Brain microvascular endothelial cell (primary cell): ENCODE data around the gene LAMB1.
"Not testable (repeated sequence)": the region's sequence is repeated elsewhere in the genome, so short reads cannot be mapped to it uniquely, and the experiment has no call there.

Source experiments
- DNase-seq: peaks from one replicate; pipeline ENCODE4 v3.0.0-alpha.2; 2020
- H3K27ac ChIP-seq: fragments of 250-450 bp; sonication (Bioruptor Pico); 2 replicates; pipeline ENCODE4 v1.5.1; 2020; ENCODE audit warnings: mild to moderate bottlenecking, moderate library complexity
- H3K27me3 ChIP-seq: fragments of 250-450 bp; sonication (Bioruptor Pico); replicated peaks from 2 replicates; pipeline ENCODE4 v1.5.1; 2020; ENCODE audit warnings: mild to moderate bottlenecking
- H3K36me3 ChIP-seq: fragments of 250-450 bp; sonication (Bioruptor Pico); replicated peaks from 2 replicates; pipeline ENCODE4 v1.5.1; 2020; ENCODE audit warnings: mild to moderate bottlenecking
- H3K4me3 ChIP-seq: 2 replicates; pipeline ENCODE4 v1.5.1; 2011; ENCODE audit warnings: low read depth, mild to moderate bottlenecking, control low read depth, low read length, moderate library complexity
- in situ Hi-C: cut with HindIII; loops from 2 replicates; pipeline ENCODE4 v1.10.0; 2017; ENCODE audit warnings: low sequenced_read_pairs, low pct_ligation_motif_present
- TF ChIP-seq, protein P1 (sequence below): IDR thresholded peaks from 2 replicates; pipeline ENCODE4 v1.5.1; 2011; ENCODE audit warnings: low read depth, mild to moderate bottlenecking, moderate library complexity, low read length, control low read depth, inconsistent platforms; ENCODE audit errors: missing control alignments

The LAMB1 gene

DNA sequence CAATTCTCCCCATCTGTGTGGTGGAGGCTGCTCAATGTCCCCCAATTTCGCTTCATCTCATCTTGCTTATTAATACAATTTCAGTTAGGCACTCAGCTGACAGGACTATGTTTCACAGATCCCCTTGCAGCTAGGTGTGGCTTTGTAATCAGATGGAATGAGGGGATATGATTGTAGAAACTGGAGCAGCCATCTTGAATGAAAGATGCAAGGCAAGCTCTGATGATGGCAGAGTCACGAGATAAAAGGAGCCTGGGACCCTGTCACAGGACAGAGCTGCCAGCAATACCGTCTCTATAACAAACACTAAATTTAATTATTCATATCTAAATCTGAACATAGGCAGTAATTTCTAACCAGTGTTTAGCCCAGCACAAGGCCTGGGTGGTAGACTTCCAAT lies 113.0 kb downstream of the LAMB1 start:
- peaks cover 4% of the 10 kb centered on the region for H3K27me3 ChIP-seq
- DNase-seq = no peak
- H3K36me3 ChIP-seq = no peaks in the 10 kb centered on the region
- in situ Hi-C loops = no loop called here
- H3K27ac ChIP-seq = no peak overlapping the region
- TF ChIP-seq, protein P1, sequence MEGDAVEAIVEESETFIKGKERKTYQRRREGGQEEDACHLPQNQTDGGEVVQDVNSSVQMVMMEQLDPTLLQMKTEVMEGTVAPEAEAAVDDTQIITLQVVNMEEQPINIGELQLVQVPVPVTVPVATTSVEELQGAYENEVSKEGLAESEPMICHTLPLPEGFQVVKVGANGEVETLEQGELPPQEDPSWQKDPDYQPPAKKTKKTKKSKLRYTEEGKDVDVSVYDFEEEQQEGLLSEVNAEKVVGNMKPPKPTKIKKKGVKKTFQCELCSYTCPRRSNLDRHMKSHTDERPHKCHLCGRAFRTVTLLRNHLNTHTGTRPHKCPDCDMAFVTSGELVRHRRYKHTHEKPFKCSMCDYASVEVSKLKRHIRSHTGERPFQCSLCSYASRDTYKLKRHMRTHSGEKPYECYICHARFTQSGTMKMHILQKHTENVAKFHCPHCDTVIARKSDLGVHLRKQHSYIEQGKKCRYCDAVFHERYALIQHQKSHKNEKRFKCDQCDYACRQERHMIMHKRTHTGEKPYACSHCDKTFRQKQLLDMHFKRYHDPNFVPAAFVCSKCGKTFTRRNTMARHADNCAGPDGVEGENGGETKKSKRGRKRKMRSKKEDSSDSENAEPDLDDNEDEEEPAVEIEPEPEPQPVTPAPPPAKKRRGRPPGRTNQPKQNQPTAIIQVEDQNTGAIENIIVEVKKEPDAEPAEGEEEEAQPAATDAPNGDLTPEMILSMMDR = no peak
- H3K4me3 ChIP-seq = no peak overlapping the region

DNA sequence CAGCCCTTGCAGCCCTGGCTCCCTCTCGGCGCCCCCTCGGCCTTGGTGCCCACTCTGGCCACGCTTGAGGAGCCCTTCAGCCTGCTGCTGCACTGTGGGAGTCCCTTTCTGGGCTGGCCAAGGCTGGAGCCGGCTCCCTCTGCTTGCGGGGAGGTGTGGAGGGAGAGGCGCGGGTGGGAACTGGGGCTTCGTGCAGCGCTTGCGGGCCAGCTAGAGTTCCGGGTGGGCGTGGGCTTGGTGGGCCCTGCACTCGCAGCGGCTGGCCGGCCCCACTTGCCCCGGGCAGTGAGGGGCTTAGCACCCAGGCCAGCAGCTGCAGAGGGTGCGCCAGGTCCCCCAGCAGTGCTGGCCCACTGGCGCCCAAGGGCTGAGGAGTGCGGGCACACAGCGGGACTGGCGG lies 115.1 kb downstream of the LAMB1 start:
- H3K4me3 ChIP-seq, H3K36me3 ChIP-seq, DNase-seq, H3K27ac ChIP-seq, H3K27me3 ChIP-seq, in situ Hi-C loops: not testable (repeated sequence)

DNA sequence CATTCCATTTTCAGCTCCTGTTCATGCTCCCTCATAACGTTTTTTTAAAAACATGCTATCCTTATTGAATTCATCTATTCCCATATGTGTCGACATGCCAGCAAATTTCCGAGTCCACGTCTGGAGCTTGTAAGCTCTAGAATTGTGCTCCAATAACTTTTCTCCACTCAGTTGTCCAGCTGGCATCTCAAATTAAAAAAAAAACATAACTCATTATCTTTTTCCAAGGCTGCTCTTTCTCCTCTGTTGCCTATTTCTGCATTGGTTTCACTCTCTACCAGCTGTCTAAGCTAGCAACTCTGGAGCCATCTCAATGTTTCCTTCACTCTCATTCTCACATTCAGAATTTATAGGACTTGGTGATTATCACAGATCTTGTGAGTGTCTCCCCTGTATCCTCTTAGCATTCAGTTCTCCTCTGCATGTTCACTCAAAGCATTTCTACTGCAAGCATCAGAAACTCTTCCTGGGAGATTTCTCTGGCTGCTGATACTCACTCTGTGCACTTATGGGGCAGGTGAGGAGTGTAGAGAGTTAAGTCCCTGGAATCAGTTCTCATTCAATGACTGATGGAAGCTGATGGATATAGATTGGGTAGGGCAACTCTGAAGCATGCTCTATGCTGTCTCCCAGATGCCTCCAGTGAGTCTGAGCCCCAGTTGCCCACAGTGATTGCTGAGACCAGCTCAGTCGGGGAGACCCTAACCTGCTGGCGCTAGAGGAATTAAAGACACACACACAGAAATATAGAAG lies 118.7 kb downstream of the LAMB1 start:
- Histone ChIP-seq H3K36me3 (no peaks in the 10 kb centered on the region), H3K27ac (no peak overlapping the region), H3K27me3 (peaks cover 4% of the 10 kb centered on the region), H3K4me3 (no peak overlapping the region)
- in situ Hi-C loops = no loop called here
- DNase-seq = no peak
- TF ChIP-seq, protein P1 = no peak

GRCh38 chr7:107882766-107883165 lies 120.2 kb downstream of the LAMB1 start:
- no peak for DNase-seq
- TF ChIP-seq, protein P1 = no peak
- in situ Hi-C loops = no loop called here
- Histone ChIP-seq H3K27me3 (peaks cover 4% of the 10 kb centered on the region), H3K36me3 (no peaks in the 10 kb centered on the region), H3K4me3 (no peak overlapping the region), H3K27ac (no peak overlapping the region)

DNA sequence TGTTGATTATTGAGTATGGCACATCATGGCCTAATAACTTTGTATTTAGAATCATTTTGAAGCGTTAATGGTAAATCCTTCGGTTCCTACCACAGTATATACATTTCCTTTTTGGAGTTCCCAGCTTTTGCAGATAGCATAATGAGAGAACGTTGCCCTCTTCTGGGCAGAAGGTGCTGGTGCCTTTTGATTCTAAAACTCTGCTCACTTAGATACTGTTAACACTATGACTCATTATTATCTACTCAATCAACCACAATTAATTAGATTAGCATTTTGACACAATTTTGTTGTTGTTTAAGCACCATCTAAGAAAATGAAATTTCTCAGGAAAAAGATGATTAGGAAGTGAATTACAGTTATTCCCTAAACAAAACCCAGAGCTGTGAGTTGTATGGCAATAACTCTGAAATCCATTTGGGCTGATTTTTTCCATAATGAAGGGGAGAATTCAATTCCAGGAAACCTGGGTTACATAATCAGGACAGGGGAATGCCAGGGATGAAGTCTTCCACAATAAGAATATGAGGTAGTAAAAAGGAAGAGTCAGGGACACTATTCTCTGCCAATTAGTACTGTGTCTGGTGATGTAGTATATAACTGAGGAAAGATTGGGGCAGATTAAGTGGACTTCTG lies 123.4 kb downstream of the LAMB1 start:
- peak; percentile 68 for DNase-seq
- in situ Hi-C loops = no loop called here
- Histone ChIP-seq H3K4me3 (no peak overlapping the region), H3K27ac (no peak overlapping the region), H3K27me3 (no peaks in the 10 kb centered on the region), H3K36me3 (no peaks in the 10 kb centered on the region)
- TF ChIP-seq, protein P1 = peak; percentile 87

- Histone ChIP-seq H3K27ac (no peak overlapping the region), H3K4me3 (no peak overlapping the region), H3K27me3 (no peaks in the 10 kb centered on the region), H3K36me3 (no peaks in the 10 kb centered on the region)
- TF ChIP-seq, protein P1 = no peak
- in situ Hi-C loops = no loop called here
- DNase-seq = no peak
These were observed 124.3 kb downstream of the LAMB1 start for GRCh38 chr7:107878636-107879035.
